WTC11 (cell line): ENCODE results near the gene LY6G6C. TPM values are rescaled to one million over a fixed set of nuclear protein-coding genes. Genes with fewer than 3 reads are reported as not detected.

Source experiments
- ATAC-seq: fragments of 200-7000 bp; cut with Tn5 transposase; 2 replicates; pipeline ENCODE4 v1.10.0; 2021; ENCODE audit warnings: mild to moderate bottlenecking, moderate library complexity
- CTCF ChIA-PET: fragments of 300-600 bp; sonication (Branson Sonifier 250); formaldehyde crosslinking; loops from one replicate; lab custom pipeline; 2021; ENCODE audit warnings: antibody characterized with exemption; lab: Charles Lee
- POLR2A ChIA-PET: fragments of 350-600 bp; sonication (Branson Sonifier 250); formaldehyde crosslinking; loops from one replicate; lab custom pipeline; 2021; ENCODE audit warnings: antibody characterized with exemption; lab: Charles Lee
- DNase-seq: peaks from one replicate; pipeline ENCODE4 v3.0.0; 2021; ENCODE audit warnings: low spot score
- H3K27ac Mint-ChIP-seq: 2 replicates; pipeline ENCODE4 v1.8.0; 2021; ENCODE audit warnings: mixed read lengths
- H3K27me3 Mint-ChIP-seq: 2 replicates; pipeline ENCODE4 v1.8.0; 2021; ENCODE audit warnings: low read depth, mild to moderate bottlenecking, moderate library complexity, mixed read lengths
- H3K36me3 Mint-ChIP-seq: 2 replicates; pipeline ENCODE4 v1.8.0; 2021; ENCODE audit warnings: mixed read lengths
- H3K4me1 Mint-ChIP-seq: 2 replicates; pipeline ENCODE4 v1.8.0; 2022; ENCODE audit warnings: mixed read lengths
- H3K4me3 Mint-ChIP-seq: 2 replicates; pipeline ENCODE4 v1.8.0; 2021; ENCODE audit warnings: mild to moderate bottlenecking, moderate library complexity, mixed read lengths
- H3K9me3 Mint-ChIP-seq: 2 replicates; pipeline ENCODE4 v1.8.0; 2021; ENCODE audit warnings: mixed read lengths
- AFF4 ChIP-seq: sonication (generic); formaldehyde crosslinking; IDR thresholded peaks from 2 replicates; pipeline ENCODE4 v1.8.1; 2023; ENCODE audit warnings: mild to moderate bottlenecking, missing genetic modification reagents, borderline replicate concordance
- ATF3 ChIP-seq: sonication (generic); formaldehyde crosslinking; conservative IDR thresholded peaks from 2 replicates; pipeline ENCODE4 v1.8.1; 2022; ENCODE audit warnings: mild to moderate bottlenecking, missing genetic modification reagents
- ESRRA ChIP-seq: sonication (generic); formaldehyde crosslinking; IDR thresholded peaks from 2 replicates; pipeline ENCODE4 v1.8.1; 2022; ENCODE audit warnings: mild to moderate bottlenecking, missing genetic modification reagents, borderline replicate concordance
- ETV6 ChIP-seq: sonication (generic); formaldehyde crosslinking; IDR thresholded peaks from 2 replicates; pipeline ENCODE4 v1.8.1; 2022; ENCODE audit warnings: mild to moderate bottlenecking, missing genetic modification reagents
- GABPB1 ChIP-seq: sonication (generic); formaldehyde crosslinking; IDR thresholded peaks from 2 replicates; pipeline ENCODE4 v1.8.1; 2023; ENCODE audit warnings: mild to moderate bottlenecking, missing genetic modification reagents
- HMGA2 ChIP-seq: fragments of 250-450 bp; sonication (Bioruptor Pico); IDR thresholded peaks from 2 replicates; pipeline ENCODE4 v1.4.0; 2021; ENCODE audit warnings: mild to moderate bottlenecking, moderate library complexity
- MAX ChIP-seq: sonication (generic); formaldehyde crosslinking; IDR thresholded peaks from 2 replicates; pipeline ENCODE4 v1.8.0; 2022; ENCODE audit warnings: mild to moderate bottlenecking, missing genetic modification reagents
- NFATC4 ChIP-seq: fragments of 250-450 bp; sonication (Bioruptor Pico); IDR thresholded peaks from 2 replicates; pipeline ENCODE4 v1.9.0; 2021; ENCODE audit warnings: mild to moderate bottlenecking
- SP1 ChIP-seq: sonication (generic); formaldehyde crosslinking; conservative IDR thresholded peaks from 2 replicates; pipeline ENCODE4 v1.8.1; 2022; ENCODE audit warnings: missing genetic modification reagents
- TP53 ChIP-seq: sonication (generic); formaldehyde crosslinking; IDR thresholded peaks from 2 replicates; pipeline ENCODE4 v1.8.1; 2023; ENCODE audit warnings: mild to moderate bottlenecking, missing genetic modification reagents
- ZBTB21 ChIP-seq: sonication (generic); formaldehyde crosslinking; IDR thresholded peaks from 2 replicates; pipeline ENCODE4 v1.8.1; 2023; ENCODE audit warnings: mild to moderate bottlenecking, missing genetic modification reagents, borderline replicate concordance
- ZNF121 ChIP-seq: sonication (generic); formaldehyde crosslinking; IDR thresholded peaks from 2 replicates; pipeline ENCODE4 v1.8.0; 2023; ENCODE audit warnings: missing genetic modification reagents
- ZNF512 ChIP-seq: sonication (generic); formaldehyde crosslinking; IDR thresholded peaks from 2 replicates; pipeline ENCODE4 v1.8.1; 2022; ENCODE audit warnings: missing genetic modification reagents, borderline replicate concordance
- ZNF532 ChIP-seq: fragments of 250-450 bp; sonication (Bioruptor Pico); IDR thresholded peaks from 2 replicates; pipeline ENCODE4 v1.9.0; 2021; ENCODE audit warnings: mild to moderate bottlenecking, borderline replicate concordance
- total RNA-seq: library from RNA; stranded (reverse); gene quantifications from 3 replicates; pipeline ENCODE4 v1.2.3, GENCODE V29; 2021
- TF ChIP-seq, protein P1 (sequence below): sonication (generic); formaldehyde crosslinking; IDR thresholded peaks from 2 replicates; pipeline ENCODE4 v1.8.1; 2023; ENCODE audit warnings: mild to moderate bottlenecking, missing genetic modification reagents, moderate library complexity
- TF ChIP-seq, protein P2 (sequence below): sonication (generic); formaldehyde crosslinking; IDR thresholded peaks from 2 replicates; pipeline ENCODE4 v1.8.0; 2023; ENCODE audit warnings: mild to moderate bottlenecking, missing genetic modification reagents

LY6G6C gene
- total RNA-seq, 1 experiment from 2014 or later: 0.35 TPM

GRCh38 chr6:31767096-31767645 lies 45.6 kb upstream of the LY6G6C start (continued):
- TF ChIP-seq ATF3 (CRISPR knock-in tag) (no peak), NFATC4 (CRISPR knock-in tag) (no peak), ZNF512 (CRISPR knock-in tag) (no peak), ZBTB21 (CRISPR knock-in tag) (no peak), ESRRA (no peak), SP1 (CRISPR knock-in tag) (no peak)

DNA sequence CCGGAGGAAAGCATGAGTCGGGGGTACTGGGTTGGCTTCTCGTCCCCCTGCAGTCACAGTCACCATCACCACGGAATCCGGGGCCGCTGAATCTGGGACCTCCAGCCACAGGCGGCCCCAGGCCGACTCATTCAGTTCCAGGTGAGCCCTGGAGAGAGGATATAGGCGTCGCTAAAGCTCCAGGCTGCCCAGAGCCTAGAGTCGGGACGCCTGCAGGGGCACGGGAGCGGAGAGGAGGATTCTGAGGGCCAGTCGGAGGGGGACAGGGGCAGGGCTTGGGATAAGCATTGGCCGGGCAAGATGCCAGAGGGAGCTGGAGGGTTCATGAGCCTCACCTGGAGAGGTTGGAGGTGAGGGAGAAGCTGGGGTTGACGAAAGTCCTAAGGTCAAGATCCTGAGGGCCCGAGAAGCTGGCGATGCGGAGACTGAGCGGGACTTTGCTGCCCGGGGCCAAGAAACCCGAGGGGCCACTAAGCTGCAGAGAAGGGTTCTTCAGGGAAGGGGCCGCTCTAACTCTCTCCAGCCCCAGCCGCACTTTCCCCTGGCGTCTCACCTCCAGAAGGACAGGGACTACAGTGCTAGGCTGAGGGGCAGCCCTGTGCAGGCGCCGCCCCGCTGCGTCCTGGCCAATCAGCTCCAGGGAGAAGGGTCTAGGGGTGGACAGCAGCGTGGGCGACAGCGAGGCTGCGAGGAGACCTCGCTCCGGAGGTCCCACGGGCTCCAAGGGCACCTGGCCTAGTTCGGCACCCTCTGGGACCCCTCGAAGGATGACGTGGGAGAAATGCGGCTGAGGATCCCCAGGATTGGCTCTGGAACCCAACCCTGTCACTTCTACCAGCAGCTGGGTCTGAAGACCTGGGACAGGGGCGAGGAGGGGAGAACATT lies 44.6 kb upstream of the LY6G6C start:
- H3K4me1 Mint-ChIP-seq: peaks cover 23% of the 10 kb centered on the region
- H3K27me3 Mint-ChIP-seq: no peaks in the 10 kb centered on the region; the same call in 1 of the 2 replicates
- ATAC-seq: peak; percentile 90
- H3K36me3 Mint-ChIP-seq: peaks cover 13% of the 10 kb centered on the region
- TF ChIP-seq, protein P1, sequence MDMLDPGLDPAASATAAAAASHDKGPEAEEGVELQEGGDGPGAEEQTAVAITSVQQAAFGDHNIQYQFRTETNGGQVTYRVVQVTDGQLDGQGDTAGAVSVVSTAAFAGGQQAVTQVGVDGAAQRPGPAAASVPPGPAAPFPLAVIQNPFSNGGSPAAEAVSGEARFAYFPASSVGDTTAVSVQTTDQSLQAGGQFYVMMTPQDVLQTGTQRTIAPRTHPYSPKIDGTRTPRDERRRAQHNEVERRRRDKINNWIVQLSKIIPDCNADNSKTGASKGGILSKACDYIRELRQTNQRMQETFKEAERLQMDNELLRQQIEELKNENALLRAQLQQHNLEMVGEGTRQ: no peak
- peak; percentile 19; the same call in 1 of the 2 replicates for TF ChIP-seq GABPB1 (CRISPR knock-in tag)
- TF ChIP-seq ETV6 (CRISPR knock-in tag): 0 out of 2 replicates have a peak, but pooled peaks have one; percentile 37
- peak; percentile 68; the same call in 1 of the 2 replicates for TF ChIP-seq ZNF121
- TF ChIP-seq SP1 (CRISPR knock-in tag): 0 out of 2 replicates have a peak, but pooled peaks have one; percentile 31
- TF ChIP-seq AFF4 (CRISPR knock-in tag): no peak
- TF ChIP-seq MAX (CRISPR knock-in tag): peak; percentile 67
- no peaks in the 10 kb centered on the region for H3K9me3 Mint-ChIP-seq
- no peak overlapping the region for H3K27ac Mint-ChIP-seq
- CTCF ChIA-PET: interaction anchor here (0.7 to 1.8 kb wide), 25 partner anchors 9 to 322 kb away, joined by 3 to 20 read pairs (median 4); partner anchors contain the start of genes ABHD16A, CLIC1, DDAH2 and LSM2
- POLR2A ChIA-PET: interaction anchor here (0.9 to 1.5 kb wide), 6 partner anchors 30 to 82 kb away, joined by 3 to 8 read pairs (median 4); partner anchors contain the start of genes CLIC1 and HSPA1B
- peak overlapping the region; percentile 73 for H3K4me3 Mint-ChIP-seq
- peak; percentile 68 for DNase-seq

DNA sequence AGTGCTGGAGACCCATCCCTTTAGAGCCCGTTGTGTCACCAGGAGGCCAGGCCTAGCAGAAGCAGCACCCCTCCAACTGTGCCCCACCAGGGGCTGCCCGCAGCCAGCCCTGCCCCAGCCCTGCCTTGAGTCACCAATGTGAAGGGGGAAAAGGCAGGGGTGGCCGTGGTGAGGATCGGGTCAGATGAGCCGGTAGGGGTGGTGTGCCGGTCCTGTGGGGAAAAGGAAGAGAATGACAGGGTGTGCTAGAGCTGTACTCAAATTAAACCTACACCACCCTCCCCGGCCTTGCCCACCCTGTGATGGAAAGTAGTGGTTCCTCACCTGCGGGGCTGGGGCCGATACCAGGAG lies 44.0 kb upstream of the LY6G6C start:
- Mint-ChIP-seq H3K4me3 (peak overlapping the region; percentile 73), H3K36me3 (peaks cover 15% of the 10 kb centered on the region), H3K9me3 (no peaks in the 10 kb centered on the region), H3K27ac (no peak overlapping the region), H3K27me3 (no peaks in the 10 kb centered on the region; the same call in 1 of the 2 replicates), H3K4me1 (peaks cover 23% of the 10 kb centered on the region)
- ChIA-PET CTCF (interaction anchor here (1.0 to 1.8 kb wide), 14 partner anchors 13 to 322 kb away, joined by 3 to 20 read pairs (median 4); partner anchors contain the start of genes DDAH2, LSM2, LY6G5C and NEU1), POLR2A (interaction anchor here (0.9 to 1.5 kb wide), 3 partner anchors 29 to 73 kb away, joined by 3 to 8 read pairs (median 6); partner anchors contain the start of genes CLIC1 and HSPA1B)
- no peak for ATAC-seq
- DNase-seq: no peak
- TF ChIP-seq ZNF532 (CRISPR knock-in tag): no peak
- TF ChIP-seq TP53 (CRISPR knock-in tag): no peak
- TF ChIP-seq, protein P2, sequence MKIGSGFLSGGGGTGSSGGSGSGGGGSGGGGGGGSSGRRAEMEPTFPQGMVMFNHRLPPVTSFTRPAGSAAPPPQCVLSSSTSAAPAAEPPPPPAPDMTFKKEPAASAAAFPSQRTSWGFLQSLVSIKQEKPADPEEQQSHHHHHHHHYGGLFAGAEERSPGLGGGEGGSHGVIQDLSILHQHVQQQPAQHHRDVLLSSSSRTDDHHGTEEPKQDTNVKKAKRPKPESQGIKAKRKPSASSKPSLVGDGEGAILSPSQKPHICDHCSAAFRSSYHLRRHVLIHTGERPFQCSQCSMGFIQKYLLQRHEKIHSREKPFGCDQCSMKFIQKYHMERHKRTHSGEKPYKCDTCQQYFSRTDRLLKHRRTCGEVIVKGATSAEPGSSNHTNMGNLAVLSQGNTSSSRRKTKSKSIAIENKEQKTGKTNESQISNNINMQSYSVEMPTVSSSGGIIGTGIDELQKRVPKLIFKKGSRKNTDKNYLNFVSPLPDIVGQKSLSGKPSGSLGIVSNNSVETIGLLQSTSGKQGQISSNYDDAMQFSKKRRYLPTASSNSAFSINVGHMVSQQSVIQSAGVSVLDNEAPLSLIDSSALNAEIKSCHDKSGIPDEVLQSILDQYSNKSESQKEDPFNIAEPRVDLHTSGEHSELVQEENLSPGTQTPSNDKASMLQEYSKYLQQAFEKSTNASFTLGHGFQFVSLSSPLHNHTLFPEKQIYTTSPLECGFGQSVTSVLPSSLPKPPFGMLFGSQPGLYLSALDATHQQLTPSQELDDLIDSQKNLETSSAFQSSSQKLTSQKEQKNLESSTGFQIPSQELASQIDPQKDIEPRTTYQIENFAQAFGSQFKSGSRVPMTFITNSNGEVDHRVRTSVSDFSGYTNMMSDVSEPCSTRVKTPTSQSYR: no peak
- TF ChIP-seq ZBTB21 (CRISPR knock-in tag): no peak
- TF ChIP-seq HMGA2 (CRISPR knock-in tag): no peak
